GM12892 (cell line): ENCODE data around the gene PALLD.

Source experiments
- POLR2A ChIP-seq: IDR thresholded peaks from 2 replicates; pipeline ENCODE4 v1.6.1; 2011; ENCODE audit warnings: low read depth, low read length, control low read depth
- POLR2AphosphoS5 ChIP-seq: IDR thresholded peaks from 2 replicates; pipeline ENCODE4 v1.6.1; 2011; ENCODE audit warnings: low read depth, low read length, control low read depth

DNA sequence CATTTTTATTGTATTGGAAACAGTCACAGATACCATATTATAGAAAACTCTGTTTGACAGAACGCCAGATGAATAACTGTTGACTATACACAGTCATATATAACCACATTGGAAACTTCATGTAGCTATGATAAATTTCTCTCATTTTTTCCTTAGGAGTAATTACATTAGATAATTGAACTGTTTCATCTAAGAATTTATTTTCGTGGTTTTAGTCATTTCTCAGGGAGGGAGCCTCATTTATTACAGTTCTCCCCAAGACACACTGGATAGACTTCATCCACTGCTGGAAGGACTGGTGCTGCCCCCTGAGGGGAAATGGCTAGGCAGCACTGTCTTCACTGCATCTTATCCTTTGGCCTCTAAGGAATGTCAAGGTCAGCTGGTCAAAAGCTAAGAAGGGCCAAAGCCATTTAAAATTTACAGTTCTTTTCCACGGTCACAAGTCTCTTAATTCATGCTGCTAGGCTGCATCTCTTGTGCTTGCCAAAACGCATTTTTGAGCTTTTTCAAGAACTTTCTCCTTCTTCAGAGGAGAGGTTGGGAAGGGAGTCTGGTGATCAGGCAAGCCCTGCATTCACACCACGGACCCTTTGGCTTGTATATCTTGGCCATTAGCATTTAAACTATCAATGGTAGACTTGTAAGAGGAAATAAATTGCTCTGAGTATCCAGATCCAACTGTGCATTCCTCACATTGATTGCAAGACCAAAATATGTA is 368.1 kb downstream of the PALLD start:
- no peak for TF ChIP-seq POLR2AphosphoS5
- TF ChIP-seq POLR2A: no peak
